Kidney capillary endothelial cell (primary cell): ENCODE results near the gene CAPNS1.
"Not testable (repeated sequence)": the region's sequence is repeated elsewhere in the genome, so short reads cannot be mapped to it uniquely, and the experiment has no call there.

Source experiments
- DNase-seq: peaks from one replicate; pipeline ENCODE4 v3.0.0-alpha.2; 2018; ENCODE audit warnings: low spot score

Gene CAPNS1

GRCh38 chr19:36114721-36115452 lies 25.0 kb upstream of the CAPNS1 start, which contains the start of gene POLR2I:
POLR2I (minus strand) TSS chr19:36114875; CDS start chr19:36114856, 19 bp downstream.
- DNase-seq, result peak; percentile 100

- DNase-seq, result peak; percentile 30
These were observed 24.2 kb upstream of the CAPNS1 start, which contains the start of gene TBCB for GRCh38 chr19:36115453-36116343. TBCB (plus strand) TSS chr19:36115468; CDS start chr19:36115561, 93 bp downstream.

DNA sequence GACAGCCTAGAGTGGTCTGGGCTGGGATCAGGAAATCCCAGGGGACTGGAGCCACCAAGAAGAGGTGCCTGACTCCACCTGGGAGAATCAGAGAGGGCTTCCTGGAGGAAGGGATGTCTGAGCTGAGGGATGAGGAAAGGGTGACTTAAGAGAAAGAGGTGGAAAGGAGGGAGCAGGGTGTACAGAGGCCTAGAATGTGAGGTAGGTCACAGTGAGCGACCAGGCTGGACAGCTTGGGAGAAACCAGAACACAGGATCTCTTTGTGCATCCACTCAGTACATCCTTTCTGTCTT lies 23.6 kb upstream of the CAPNS1 start:
- DNase-seq, result no peak

DNA sequence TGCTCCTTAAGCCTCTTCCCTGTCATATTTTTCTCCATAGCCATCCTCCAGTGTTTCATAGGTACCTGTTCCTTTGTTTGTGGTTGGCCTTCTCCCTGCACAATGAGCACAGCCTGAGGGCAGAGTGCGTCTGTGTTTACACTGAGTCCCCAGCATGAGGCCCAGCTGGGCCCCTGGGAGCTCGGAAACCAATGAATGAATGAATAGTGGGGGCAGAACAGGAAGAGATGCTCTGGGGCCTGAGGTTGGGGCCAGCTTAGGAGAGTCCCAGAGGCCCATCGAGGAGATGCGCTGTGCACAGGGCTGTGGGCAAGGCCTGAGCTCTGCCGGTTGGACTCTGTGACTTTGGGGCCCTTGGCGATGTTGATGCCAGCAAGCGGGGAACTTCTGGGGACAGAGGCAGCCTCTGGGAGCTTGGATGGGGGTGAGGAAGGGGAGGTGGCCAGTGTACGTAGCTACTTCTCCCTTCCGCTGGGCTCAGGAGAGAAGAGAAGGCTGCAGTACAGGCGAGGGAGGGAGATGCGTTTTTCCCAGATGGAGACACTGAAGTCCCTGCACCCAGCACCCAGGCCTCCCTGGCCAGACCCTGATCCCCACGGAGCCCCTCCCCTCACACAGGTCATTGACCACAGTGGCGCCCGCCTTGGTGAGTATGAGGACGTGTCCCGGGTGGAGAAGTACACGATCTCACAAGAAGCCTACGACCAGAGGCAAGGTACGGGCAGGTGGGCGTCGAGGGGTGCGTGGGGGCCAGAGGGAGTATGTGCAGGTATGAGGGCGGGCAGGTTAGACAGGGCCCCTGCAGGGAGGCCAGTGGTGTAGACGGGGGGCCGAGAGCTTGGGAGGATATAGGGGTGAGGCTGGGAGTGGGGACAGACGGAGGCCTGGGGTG lies 19.5 kb upstream of the CAPNS1 start:
- no peak for DNase-seq

DNA sequence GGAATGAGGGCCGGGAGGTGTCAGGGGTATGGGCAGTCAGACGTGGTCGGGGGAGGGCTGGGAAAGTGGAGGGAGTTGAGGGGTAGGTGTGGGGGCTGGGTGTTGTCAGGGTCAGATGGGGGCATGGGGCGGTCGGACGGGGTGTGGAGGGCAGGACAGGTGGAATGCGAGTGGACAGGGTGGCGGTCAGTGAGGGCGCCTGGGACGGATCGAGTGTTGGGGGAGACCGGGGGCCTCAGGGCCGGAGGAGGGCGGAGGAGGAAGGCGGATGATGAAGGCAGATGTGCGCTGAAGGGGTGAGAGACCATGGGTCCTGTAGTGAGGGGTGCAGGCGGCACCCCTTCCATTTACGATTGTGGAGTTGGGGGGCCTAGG lies 18.9 kb upstream of the CAPNS1 start:
- no peak for DNase-seq

DNA sequence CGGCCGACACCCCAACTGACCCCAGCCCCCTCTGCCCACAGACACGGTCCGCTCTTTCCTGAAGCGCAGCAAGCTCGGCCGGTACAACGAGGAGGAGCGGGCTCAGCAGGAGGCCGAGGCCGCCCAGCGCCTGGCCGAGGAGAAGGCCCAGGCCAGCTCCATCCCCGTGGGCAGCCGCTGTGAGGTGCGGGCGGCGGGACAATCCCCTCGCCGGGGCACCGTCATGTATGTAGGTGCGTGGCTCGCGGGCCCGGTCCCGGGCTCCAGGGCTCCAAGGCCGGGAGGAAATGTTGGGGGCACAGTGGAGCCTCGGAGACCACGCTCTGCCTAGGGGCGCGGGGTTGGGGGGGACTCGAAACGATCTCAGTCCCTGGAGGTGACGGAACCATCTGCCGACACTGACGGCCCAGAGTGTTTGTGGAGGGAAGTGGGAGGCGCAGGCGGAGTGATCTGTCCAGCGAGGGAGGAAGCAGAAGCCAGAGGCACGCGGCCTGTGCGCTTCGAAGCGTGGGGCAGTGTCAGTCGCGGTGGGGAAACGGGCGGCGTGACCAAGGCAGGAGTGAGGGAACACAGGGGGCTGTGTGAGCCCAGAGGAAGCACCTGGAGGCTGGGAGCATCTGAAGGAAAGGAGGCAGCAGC lies 18.3 kb upstream of the CAPNS1 start:
- DNase-seq, result no peak

GRCh38 chr19:36125557-36125956 lies 14.3 kb upstream of the CAPNS1 start:
- no peak for DNase-seq

- no peak for DNase-seq
These were observed 11.5 kb upstream of the CAPNS1 start for GRCh38 chr19:36128392-36128736.

DNA sequence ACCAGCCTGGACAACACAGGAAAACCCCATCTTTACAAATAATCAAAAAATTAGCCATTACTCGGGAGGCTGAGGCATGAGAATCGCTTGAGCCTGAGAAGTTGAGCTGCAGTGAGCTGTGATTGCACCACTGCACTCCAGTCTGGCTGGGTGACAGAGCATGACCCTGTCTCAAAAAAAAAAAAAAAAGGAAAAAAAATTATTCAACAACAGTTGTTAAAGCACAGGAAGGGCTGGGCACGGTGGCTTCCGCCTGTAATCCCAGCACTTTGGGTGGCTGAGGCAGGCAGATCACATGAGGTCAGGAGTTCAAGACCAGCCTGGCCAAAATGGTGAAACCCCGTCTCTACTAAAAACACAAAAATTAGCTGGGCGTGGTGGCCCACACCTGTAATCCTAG lies 8.6 kb upstream of the CAPNS1 start:
- not testable (repeated sequence) for DNase-seq

GRCh38 chr19:36134867-36135266 lies 5.0 kb upstream of the CAPNS1 start:
- DNase-seq, result not testable (repeated sequence)

- no peak for DNase-seq
These were observed 2.7 kb upstream of the CAPNS1 start for GRCh38 chr19:36136964-36137686.

GRCh38 chr19:36139120-36139472 lies 770 bp upstream of the CAPNS1 start:
- no peak for DNase-seq

- peak; percentile 53 for DNase-seq
These were observed 605 bp downstream of the CAPNS1 start for GRCh38 chr19:36140304-36141038.

GRCh38 chr19:36141039-36141927 lies 1.4 kb downstream of the CAPNS1 start:
- DNase-seq, result peak; percentile 81

DNA sequence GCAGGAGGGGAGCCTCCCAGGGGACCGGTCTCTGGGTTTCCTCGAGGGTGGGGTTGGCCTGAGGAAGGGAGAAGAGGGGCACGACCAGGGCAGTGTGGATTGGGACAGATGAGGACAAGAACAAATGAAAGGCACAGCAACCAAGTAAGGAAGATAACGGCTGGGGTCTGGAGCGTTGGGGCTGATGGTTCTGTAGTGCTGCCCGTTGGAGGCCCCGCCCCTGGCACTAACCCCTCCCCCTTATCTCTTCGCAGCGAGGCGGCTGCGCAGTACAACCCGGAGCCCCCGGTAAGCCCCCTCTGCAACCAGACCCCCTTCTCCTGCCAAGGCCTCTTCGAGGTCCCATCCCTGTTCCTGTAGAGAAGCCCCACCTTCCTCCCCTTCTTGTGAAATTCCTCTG lies 2.2 kb downstream of the CAPNS1 start:
- DNase-seq, result no peak

DNA sequence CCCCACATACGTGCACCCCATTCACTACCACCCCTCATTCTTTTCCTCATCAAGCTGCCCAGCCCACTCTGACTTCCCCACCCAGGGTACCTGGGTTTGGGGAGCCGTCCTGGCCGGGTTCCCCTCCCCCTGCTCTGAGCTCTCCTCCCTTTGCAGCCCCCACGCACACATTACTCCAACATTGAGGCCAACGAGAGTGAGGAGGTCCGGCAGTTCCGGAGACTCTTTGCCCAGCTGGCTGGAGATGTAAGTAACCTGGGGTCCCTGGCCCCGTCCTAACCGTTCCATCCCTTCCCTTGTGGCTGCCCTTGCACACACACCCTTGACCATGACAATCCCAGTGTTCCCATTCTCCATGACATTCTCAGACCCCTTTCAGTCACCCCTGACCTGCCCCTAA lies 2.6 kb downstream of the CAPNS1 start:
- no peak for DNase-seq

DNA sequence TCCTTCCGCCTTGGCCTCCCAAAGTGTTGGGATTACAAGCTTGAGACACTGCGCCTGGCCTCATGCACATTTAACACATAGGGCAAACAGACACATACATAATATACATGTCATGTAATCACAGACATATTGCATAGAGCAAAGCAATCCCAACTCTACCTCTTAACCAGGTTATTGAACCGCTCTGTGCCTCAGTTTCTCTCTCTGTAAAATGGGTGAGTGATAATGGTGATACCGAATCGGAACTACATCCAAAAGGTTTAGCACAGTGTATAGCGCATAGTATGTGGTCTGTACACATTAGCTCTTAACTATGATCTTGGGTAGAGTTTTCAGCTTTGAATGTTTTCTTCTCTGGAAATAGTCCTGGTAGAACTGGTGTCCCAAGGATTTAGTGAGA lies 4.8 kb downstream of the CAPNS1 start:
- no peak for DNase-seq

GRCh38 chr19:36149673-36150406 lies 10.0 kb downstream of the CAPNS1 start:
- no peak for DNase-seq

DNA sequence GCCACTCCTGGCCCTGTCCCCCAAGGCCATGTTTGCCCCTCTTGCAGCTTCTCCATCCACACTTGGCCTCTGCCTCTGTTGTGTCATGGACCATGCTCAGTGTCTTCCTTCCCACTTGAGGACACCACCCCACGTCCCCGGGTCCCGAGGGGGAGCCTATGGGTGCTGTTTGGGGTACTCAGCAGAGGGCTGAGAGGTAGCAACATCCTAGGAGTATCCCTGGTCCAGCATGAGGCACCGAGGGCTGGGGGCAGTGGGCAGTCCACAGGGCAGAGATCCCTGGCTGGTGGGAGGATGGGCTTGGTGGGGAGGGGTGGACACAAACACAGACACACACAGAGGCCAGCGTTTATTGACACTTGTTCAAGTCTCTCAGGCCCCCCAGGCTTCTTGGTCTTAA lies 10.7 kb downstream of the CAPNS1 start:
- no peak for DNase-seq
